Small intestine (tissue), 7 donors: ENCODE results near the gene MVB12B. TPM values are rescaled to one million over a fixed set of nuclear protein-coding genes. Genes with fewer than 3 reads are reported as not detected.
"Not testable (repeated sequence)": the region's sequence is repeated elsewhere in the genome, so short reads cannot be mapped to it uniquely, and the experiment has no call there.

Experiments
- DNase-seq, 2 donors: peaks; one replicate each; pipeline versions ENCODE4 v3.0.0 to v3.0.0-alpha.2; 2013
- FAIRE-seq: peaks from 2 replicates; lab custom pipeline; 2012; peaks lifted over from hg19 to GRCh38; lab: Jason Lieb, UNC
- H3K27ac ChIP-seq, 3 donors: one replicate each; pipeline ENCODE4 v1.5.1; 2013; ENCODE audit warnings: low read length in 2 of 3, mild to moderate bottlenecking in 2 of 3, control low read depth in 1 of 3, inconsistent platforms in 1 of 3, low read depth in 1 of 3, moderate library complexity in 1 of 3
- H3K27me3 ChIP-seq, 3 donors: one replicate each; pipeline ENCODE4 v1.6.1; 2013; ENCODE audit warnings: low read length in 3 of 3, inconsistent platforms in 1 of 3; ENCODE audit not compliant: control insufficient read depth in 3 of 3, insufficient read depth in 3 of 3
- H3K36me3 ChIP-seq, 3 donors: one replicate each; pipeline ENCODE4 v1.6.1; 2013; ENCODE audit warnings: low read length in 3 of 3, inconsistent platforms in 1 of 3, low read depth in 1 of 3, mild to moderate bottlenecking in 1 of 3, moderate library complexity in 1 of 3; ENCODE audit not compliant: control insufficient read depth in 3 of 3, insufficient read depth in 2 of 3
- H3K4me1 ChIP-seq, 3 donors: one replicate each; pipeline ENCODE4 v1.6.1; 2013; ENCODE audit warnings: low read length in 2 of 3, inconsistent platforms in 1 of 3, low read depth in 1 of 3, mild to moderate bottlenecking in 1 of 3, moderate library complexity in 1 of 3; ENCODE audit not compliant: control insufficient read depth in 3 of 3, insufficient read depth in 2 of 3
- H3K4me3 ChIP-seq, 3 donors: one replicate each; pipeline ENCODE4 v1.5.1; 2013; ENCODE audit warnings: low read length in 3 of 3, control low read depth in 1 of 3, inconsistent platforms in 1 of 3, low read depth in 1 of 3, mild to moderate bottlenecking in 1 of 3, moderate library complexity in 1 of 3
- H3K9me3 ChIP-seq, 2 donors: one replicate each; pipeline ENCODE4 v1.6.1; 2013; ENCODE audit warnings: low read depth in 1 of 2, low read length in 1 of 2; ENCODE audit not compliant: control insufficient read depth in 2 of 2, insufficient read depth in 1 of 2
- WGBS, 3 donors: extraction: QIAGEN DNeasy Blood & Tissue Kit; methylation state at CpG; one replicate each; pipeline ENCODE4 v1.1.7; 2013; 5-methylcytosine and 5-hydroxymethylcytosine counted together
- polyA plus RNA-seq, 4 donors: library from polyadenylated mRNA; stranded (reverse) in 3 of 4; unstranded in 1 of 4; fragments of 200-250 nt in 3 of 4; fragments of 120-200 nt in 1 of 4; gene quantifications; one replicate each; pipeline versions ENCODE4 v1.2.1 to v1.2.3, GENCODE V29; 2013
- donor health status: healthy with polysubstance abuse.
- donor health status: control.
- donor health status: control.
- donor health status: Bipolar disorder and iron deficiency.
- donor health status: healthy.

The MVB12B gene
- polyA plus RNA-seq, 4 donors = 1.6 to 10.0 (median 4.2) TPM

GRCh38 chr9:126471084-126471624, 144.5 kb downstream of the MVB12B start:
- DNase-seq = peak; percentile 11 to 62
- no peak for FAIRE-seq
- Histone ChIP-seq H3K27me3 (no peaks in the 10 kb centered on the region), H3K4me3 (no peak overlapping the region), H3K27ac (peak overlapping the region in 1 of 3 donors; percentile 57), H3K9me3 (no peaks in the 10 kb centered on the region), H3K36me3 (peaks cover 0 to 39% (median 0%) of the 10 kb centered on the region in 3 donors), H3K4me1 (no peaks in the 10 kb centered on the region)
- 55 to 80% (median 58%) methylated on average over 17 of the region's 17 CpGs for WGBS, 3 donors

GRCh38 chr9:126472198-126472947, 145.7 kb downstream of the MVB12B start:
- Histone ChIP-seq H3K27ac (no peak overlapping the region), H3K9me3 (no peaks in the 10 kb centered on the region), H3K4me3 (no peak overlapping the region), H3K27me3 (no peaks in the 10 kb centered on the region), H3K36me3 (peaks cover 0 to 45% (median 0%) of the 10 kb centered on the region in 3 donors), H3K4me1 (no peaks in the 10 kb centered on the region)
- no peak for FAIRE-seq
- WGBS, 3 donors = 69 to 76% (median 75%) methylated on average over 7 of the region's 7 CpGs
- DNase-seq = no peak

GRCh38 chr9:126472948-126473298, 146.3 kb downstream of the MVB12B start:
- 76 to 86% (median 83%) methylated on average over 3 of the region's 3 CpGs for WGBS, 3 donors
- Histone ChIP-seq H3K27ac (no peak overlapping the region), H3K4me3 (no peak overlapping the region), H3K9me3 (no peaks in the 10 kb centered on the region), H3K27me3 (no peaks in the 10 kb centered on the region), H3K36me3 (peaks cover 0 to 45% (median 0%) of the 10 kb centered on the region in 3 donors), H3K4me1 (no peaks in the 10 kb centered on the region)
- no peak for FAIRE-seq
- DNase-seq = no peak

GRCh38 chr9:126474206-126474765, 147.7 kb downstream of the MVB12B start:
- 87 to 89% (median 87%) methylated on average over 7 of the region's 7 CpGs for WGBS, 3 donors
- DNase-seq = no peak
- Histone ChIP-seq H3K4me1 (no peaks in the 10 kb centered on the region), H3K4me3 (no peak overlapping the region), H3K27ac (no peak overlapping the region), H3K9me3 (no peaks in the 10 kb centered on the region), H3K36me3 (peaks cover 0 to 41% (median 0%) of the 10 kb centered on the region in 3 donors), H3K27me3 (no peaks in the 10 kb centered on the region)
- FAIRE-seq = no peak

GRCh38 chr9:126474786-126475485, 148.3 kb downstream of the MVB12B start:
- no peaks in the 10 kb centered on the region for H3K4me1 ChIP-seq
- no peak for DNase-seq
- H3K27ac ChIP-seq = no peak overlapping the region
- FAIRE-seq = no peak
- no peaks in the 10 kb centered on the region for H3K27me3 ChIP-seq
- H3K9me3 ChIP-seq = no peaks in the 10 kb centered on the region
- no peak overlapping the region for H3K4me3 ChIP-seq
- peaks cover 0 to 43% (median 0%) of the 10 kb centered on the region in 3 donors for H3K36me3 ChIP-seq
- 95 to 98% (median 96%) methylated on average over 14 of the region's 14 CpGs for WGBS, 3 donors

GRCh38 chr9:126475933-126476555, 149.4 kb downstream of the MVB12B start:
- no peaks in the 10 kb centered on the region for H3K4me1 ChIP-seq
- FAIRE-seq (no peak), DNase-seq (no peak)
- no peaks in the 10 kb centered on the region for H3K27me3 ChIP-seq
- H3K4me3 ChIP-seq = no peak overlapping the region
- peaks cover 0 to 50% (median 0%) of the 10 kb centered on the region in 3 donors for H3K36me3 ChIP-seq
- WGBS, 3 donors = 90 to 97% (median 92%) methylated on average over 10 to 12 of the region's 12 CpGs
- no peaks in the 10 kb centered on the region for H3K9me3 ChIP-seq
- no peak overlapping the region for H3K27ac ChIP-seq

- H3K27ac ChIP-seq, H3K4me1 ChIP-seq, H3K4me3 ChIP-seq, H3K9me3 ChIP-seq, FAIRE-seq, DNase-seq, H3K27me3 ChIP-seq: not testable (repeated sequence)
- peaks cover 0 to 61% (median 0%) of the 10 kb centered on the region in 3 donors for H3K36me3 ChIP-seq
- 80 to 82% (median 81%) methylated on average over 3 of the region's 3 CpGs for WGBS, 3 donors
Measured at GRCh38 chr9:126477432-126477831, 150.8 kb downstream of the MVB12B start.
